Measurements from ENCODE around the gene ZNF580. TPM values are rescaled to one million over a fixed set of nuclear protein-coding genes. Genes with fewer than 3 reads are reported as not detected.

Gene ZNF580
- total and polyA plus RNA-seq, 2 of the 13 experiments (the other 11 are each of a cell fraction or from before 2014, with no cell fraction given): 4.4 to 6.0 TPM

GRCh38 chr19:55624109-55625003, 16.4 kb upstream of the ZNF580 start, which contains the start of gene ZNF784 (continued):
- no peak for TF ChIP-seq ZNF513 (CRISPR knock-in tag; conservative IDR thresholded peaks at IDR 0.05)
- peak; percentile 36; the same call in 1 of the 2 replicates for TF ChIP-seq EED (CRISPR knock-in tag; IDR thresholded peaks at IDR 0.05)
- TF ChIP-seq ZNF318 (CRISPR knock-in tag; IDR thresholded peaks at IDR 0.05): 0 out of 2 replicates have a peak, but pooled peaks have one; percentile 25
- TF ChIP-seq TP53 (CRISPR knock-in tag; conservative IDR thresholded peaks at IDR 0.05): no peak
- no peak for TF ChIP-seq NFE2L1 (CRISPR knock-in tag; IDR thresholded peaks at IDR 0.05; ENCODE audit: borderline replicate concordance)
- TF ChIP-seq NPAS2 (CRISPR knock-in tag; IDR thresholded peaks at IDR 0.05; ENCODE audit: borderline replicate concordance): no peak
- no peak for TF ChIP-seq NCOA1 (CRISPR knock-in tag; IDR thresholded peaks at IDR 0.05)
- TF ChIP-seq ZNF614 (CRISPR knock-in tag; IDR thresholded peaks at IDR 0.05; ENCODE audit: borderline replicate concordance): no peak
- no peak for TF ChIP-seq IRF1 (CRISPR knock-in tag; IDR thresholded peaks at IDR 0.05; ENCODE audit: low read depth)
- TF ChIP-seq ZNF317 (CRISPR knock-in tag; IDR thresholded peaks at IDR 0.05): no peak
- no peak for TF ChIP-seq SNAI1 (CRISPR knock-in tag; IDR thresholded peaks at IDR 0.05; ENCODE audit: borderline replicate concordance)
- TF ChIP-seq TARDBP (CRISPR knock-in tag; IDR thresholded peaks at IDR 0.05): no peak; the same call in 1 of the 2 replicates
- TF ChIP-seq HOXA3 (CRISPR knock-in tag; IDR thresholded peaks at IDR 0.05): no peak
- no peak for TF ChIP-seq NR1H2 (CRISPR knock-in tag; IDR thresholded peaks at IDR 0.05; ENCODE audit: borderline replicate concordance, low read depth)
- no peak for TF ChIP-seq KDM3A (CRISPR knock-in tag; IDR thresholded peaks at IDR 0.05; ENCODE audit: low read depth)
- peak; percentile 55; the same call in 1 of the 2 replicates for TF ChIP-seq ZNF556 (CRISPR knock-in tag; IDR thresholded peaks at IDR 0.05; ENCODE audit: borderline replicate concordance)
- TF ChIP-seq FLYWCH1 (CRISPR knock-in tag; IDR thresholded peaks at IDR 0.05): no peak
